DMS 273 (cell line): ENCODE measurements around the gene DKKL1.

Experiments
- DNase-seq: peaks from one replicate; lab custom pipeline; 2025; ENCODE audit not compliant: unreplicated experiment; lab: John Stamatoyannopoulos, UW

Gene DKKL1

GRCh38 chr19:49418511-49418910 is 54.8 kb downstream of the DKKL1 start:
- DNase-seq = peak; percentile 30

- no peak for DNase-seq
Observed at GRCh38 chr19:49419173-49419572, 55.5 kb downstream of the DKKL1 start.

- no peak for DNase-seq
Observed at GRCh38 chr19:49420227-49420626, 56.5 kb downstream of the DKKL1 start.

GRCh38 chr19:49421039-49421877 is 57.6 kb downstream of the DKKL1 start:
- DNase-seq = peak; percentile 94

- no peak for DNase-seq
Observed at GRCh38 chr19:49421878-49422202, 58.2 kb downstream of the DKKL1 start.

GRCh38 chr19:49422407-49423070 is 58.9 kb downstream of the DKKL1 start:
- peak; percentile 69 for DNase-seq

GRCh38 chr19:49423071-49423984 is 59.7 kb downstream of the DKKL1 start, which contains the start of gene PTH2:
PTH2 (minus strand) TSS chr19:49423441; CDS start chr19:49423339, 102 bp downstream.
- no peak for DNase-seq

GRCh38 chr19:49423985-49424303 is 60.3 kb downstream of the DKKL1 start:
- DNase-seq = no peak
